ENCODE measurements around the gene KCNA2. TPM values are rescaled to one million over a fixed set of nuclear protein-coding genes. Genes with fewer than 3 reads are reported as not detected.

KCNA2 gene
- total and polyA plus RNA-seq, 2 of the 4 experiments (the other 2 are of a cell fraction), result not detected

DNA sequence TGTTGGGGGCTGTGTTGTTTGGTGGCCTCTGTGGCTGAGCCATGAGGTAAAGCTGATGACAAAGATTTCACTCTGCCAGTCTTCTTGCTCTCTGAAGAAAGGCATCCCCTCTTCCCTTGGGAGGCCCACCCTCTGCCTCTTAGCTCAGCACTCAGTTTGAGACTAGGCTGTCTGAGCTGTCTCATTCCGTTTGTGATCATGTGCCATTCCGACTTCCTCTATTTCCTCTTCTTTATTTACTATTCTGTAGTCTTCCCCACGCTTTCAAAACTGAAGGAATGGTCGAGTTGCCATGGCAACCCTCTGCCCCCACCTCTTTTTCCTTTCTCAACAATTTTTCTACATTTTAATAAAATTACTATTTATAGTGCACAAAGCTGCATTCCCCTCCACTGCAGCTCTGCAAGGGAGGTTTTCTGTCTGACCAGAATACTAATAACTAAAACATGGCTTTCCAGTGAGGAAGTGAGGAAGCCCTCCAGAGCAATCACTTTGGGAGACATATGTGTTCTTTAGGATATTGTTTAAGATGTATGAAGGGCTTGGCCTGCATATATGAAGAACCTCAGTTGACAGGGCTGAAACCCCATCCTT, 37.8 kb upstream of the KCNA2 start:
- Histone ChIP-seq H3K23ac (ENCODE audit: low read depth, low read length) (no peak overlapping the region), H4K8ac (ENCODE audit: low read depth in 2 of 2, low read length in 2 of 2) (no peak overlapping the region), H2AK5ac (ENCODE audit: low read depth, low read length) (no peak overlapping the region; the same call in 1 of the 2 replicates), H3K36me3 (ENCODE audit: control insufficient read depth, insufficient read depth, low read length) (no peaks in the 10 kb centered on the region), H3K4ac (ENCODE audit: low read depth, low read length) (no peak overlapping the region), H3K27me3 (ENCODE audit: control insufficient read depth, insufficient read depth, low read length) (no peaks in the 10 kb centered on the region), H2AK9ac (replicated peaks; ENCODE audit: low read depth, low read length, poor library complexity) (no peak overlapping the region), H3K4me1 (ENCODE audit: control insufficient read depth, insufficient read depth, low read length) (peaks cover 6% of the 10 kb centered on the region), H3K4me3 (ENCODE audit: insufficient read depth, low read depth, low read length) (no peak overlapping the region), H3K56ac (ENCODE audit: extremely low read depth, insufficient read depth, low read length) (no peak overlapping the region), H3K9me1 (ENCODE audit: insufficient read depth, low read length) (no peaks in the 10 kb centered on the region), H3K4me2 (ENCODE audit: low read depth, low read length) (no peak overlapping the region), H4K5ac (ENCODE audit: low read depth, low read length) (no peak overlapping the region), H3K9me3 (ENCODE audit: control insufficient read depth, insufficient read depth, low read length) (no peaks in the 10 kb centered on the region), H2BK15ac (ENCODE audit: low read depth, low read length) (no peak overlapping the region), H2BK120ac (ENCODE audit: low read depth, low read length) (no peak overlapping the region), H3K79me1 (ENCODE audit: low read depth in 1 of 2, low read length in 2 of 2) (no peaks in the 10 kb centered on the region), H4K91ac (ENCODE audit: insufficient read depth, low read depth, low read length) (no peak overlapping the region), H3K27ac (ENCODE audit: insufficient read depth, low read length) (no peak overlapping the region), H3K9ac (ENCODE audit: low read depth, low read length) (no peak overlapping the region), H3K14ac (replicated peaks; ENCODE audit: low read depth, low read length) (no peak overlapping the region), H2BK5ac (ENCODE audit: low read depth, low read length, poor library complexity, severe bottlenecking) (no peak overlapping the region), H2AFZ (replicated peaks; ENCODE audit: low read length, poor library complexity) (no peak overlapping the region), H3K18ac (ENCODE audit: low read depth, low read length) (no peak overlapping the region), H4K20me1 (ENCODE audit: insufficient read depth, low read length) (no peaks in the 10 kb centered on the region), H2BK20ac (ENCODE audit: low read depth, low read length) (no peak overlapping the region)
- CTCF ChIA-PET, result no interaction called here
- ATAC-seq (ENCODE audit: low read depth), result no peak
- no peak for TF ChIP-seq RFX5 (IDR thresholded peaks at IDR 0.05; ENCODE audit: low read depth, low read length)
- no peak for TF ChIP-seq FOS (IDR thresholded peaks at IDR 0.05; ENCODE audit: low read depth, low read length)
- TF ChIP-seq, protein P1, sequence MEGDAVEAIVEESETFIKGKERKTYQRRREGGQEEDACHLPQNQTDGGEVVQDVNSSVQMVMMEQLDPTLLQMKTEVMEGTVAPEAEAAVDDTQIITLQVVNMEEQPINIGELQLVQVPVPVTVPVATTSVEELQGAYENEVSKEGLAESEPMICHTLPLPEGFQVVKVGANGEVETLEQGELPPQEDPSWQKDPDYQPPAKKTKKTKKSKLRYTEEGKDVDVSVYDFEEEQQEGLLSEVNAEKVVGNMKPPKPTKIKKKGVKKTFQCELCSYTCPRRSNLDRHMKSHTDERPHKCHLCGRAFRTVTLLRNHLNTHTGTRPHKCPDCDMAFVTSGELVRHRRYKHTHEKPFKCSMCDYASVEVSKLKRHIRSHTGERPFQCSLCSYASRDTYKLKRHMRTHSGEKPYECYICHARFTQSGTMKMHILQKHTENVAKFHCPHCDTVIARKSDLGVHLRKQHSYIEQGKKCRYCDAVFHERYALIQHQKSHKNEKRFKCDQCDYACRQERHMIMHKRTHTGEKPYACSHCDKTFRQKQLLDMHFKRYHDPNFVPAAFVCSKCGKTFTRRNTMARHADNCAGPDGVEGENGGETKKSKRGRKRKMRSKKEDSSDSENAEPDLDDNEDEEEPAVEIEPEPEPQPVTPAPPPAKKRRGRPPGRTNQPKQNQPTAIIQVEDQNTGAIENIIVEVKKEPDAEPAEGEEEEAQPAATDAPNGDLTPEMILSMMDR (conservative IDR thresholded peaks at IDR 0.05; ENCODE audit: low read depth, low read length), result no peak
- TF ChIP-seq, protein P2, sequence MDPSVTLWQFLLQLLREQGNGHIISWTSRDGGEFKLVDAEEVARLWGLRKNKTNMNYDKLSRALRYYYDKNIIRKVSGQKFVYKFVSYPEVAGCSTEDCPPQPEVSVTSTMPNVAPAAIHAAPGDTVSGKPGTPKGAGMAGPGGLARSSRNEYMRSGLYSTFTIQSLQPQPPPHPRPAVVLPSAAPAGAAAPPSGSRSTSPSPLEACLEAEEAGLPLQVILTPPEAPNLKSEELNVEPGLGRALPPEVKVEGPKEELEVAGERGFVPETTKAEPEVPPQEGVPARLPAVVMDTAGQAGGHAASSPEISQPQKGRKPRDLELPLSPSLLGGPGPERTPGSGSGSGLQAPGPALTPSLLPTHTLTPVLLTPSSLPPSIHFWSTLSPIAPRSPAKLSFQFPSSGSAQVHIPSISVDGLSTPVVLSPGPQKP (IDR thresholded peaks at IDR 0.05; ENCODE audit: borderline replicate concordance, low read depth, low read length), result no peak
- no peak for TF ChIP-seq BHLHE40 (IDR thresholded peaks at IDR 0.05; ENCODE audit: low read depth, low read length)
- no peak for TF ChIP-seq RCOR1 (IDR thresholded peaks at IDR 0.05; ENCODE audit: insufficient replicate concordance, low read length)
- no peak for TF ChIP-seq NFE2L2 (IDR thresholded peaks at IDR 0.05; ENCODE audit: low read depth, low read length)
- no peak for TF ChIP-seq SMC3 (IDR thresholded peaks at IDR 0.05; ENCODE audit: low read depth, low read length)
- no CpG with 5 or more reads among the region's 4 CpGs for WGBS, 2 experiments (ENCODE audit: extremely low coverage in 2 of 2, insufficient read length in 1 of 2)
- dilution Hi-C loops (cut with HindIII; ENCODE audit: low sequenced_read_pairs, unreplicated experiment), result no loop called here
- in situ Hi-C loops (cut with MboI; ENCODE audit: low sequenced_read_pairs), result no loop called here
- BruUV-seq (replicated peaks), result no TSS peak
- intact Hi-C loops (cut with micrococcal nuclease), result no loop called here
- POLR2A ChIA-PET (ENCODE audit: unreplicated experiment), result interaction anchor here (0.6 kb wide), 1 partner anchor 21 kb away, joined by 3 read pairs; no protein-coding TSS in a partner anchor
- DNase-seq, result no peak

Measured in IMR-90 (cell line).